Heart right ventricle (tissue), 16 donors: ENCODE data around the gene ADAM17. TPM values are rescaled to one million over a fixed set of nuclear protein-coding genes. Genes with fewer than 3 reads are reported as not detected.
"Not testable (repeated sequence)": the region's sequence is repeated elsewhere in the genome, so short reads cannot be mapped to it uniquely, and the experiment has no call there.

Experiments used
- ATAC-seq, 8 donors: fragments of 200-7000 bp; cut with Tn5 transposase; one replicate each; pipeline ENCODE4 v1.9.1; 2020; ENCODE audit warnings: mild to moderate bottlenecking in 8 of 8, moderate library complexity in 8 of 8, moderate number of reproducible peaks in 1 of 8
- DNase-seq, 2 donors: peaks; one replicate each; pipeline ENCODE4 v3.0.0-alpha.2; 2020
- H3K27ac ChIP-seq, 10 donors: fragments of 200-600 bp; sonication (generic) in 2 of 10; one replicate each; pipeline versions ENCODE4 v1.5.0 to v1.8.0; 2020 to 2022; ENCODE audit warnings: mild to moderate bottlenecking in 3 of 10
- H3K27me3 ChIP-seq, 7 donors: fragments of 200-600 bp; one replicate each; pipeline ENCODE4 v1.8.0; 2021 to 2022; ENCODE audit warnings: mild to moderate bottlenecking in 2 of 7
- H3K36me3 ChIP-seq, 9 donors: fragments of 200-600 bp; sonication (generic) in 1 of 9; one replicate each; pipeline versions ENCODE4 v1.5.0 to v1.8.0; 2020 to 2022; ENCODE audit warnings: mild to moderate bottlenecking in 2 of 9
- H3K4me1 ChIP-seq, 9 donors: fragments of 200-600 bp; sonication (generic) in 1 of 9; one replicate each; pipeline versions ENCODE4 v1.5.0 to v1.8.0; 2020 to 2022; ENCODE audit warnings: mild to moderate bottlenecking in 4 of 9
- H3K4me3 ChIP-seq, 10 donors: fragments of 200-600 bp; sonication (generic) in 2 of 10; one replicate each; pipeline versions ENCODE4 v1.5.0 to v1.8.0; 2020 to 2022; ENCODE audit warnings: mild to moderate bottlenecking in 7 of 10, moderate library complexity in 2 of 10
- H3K9me3 ChIP-seq, 11 donors: fragments of 200-600 bp in 10 of 11; sonication (generic) in 2 of 11; one replicate each; pipeline versions ENCODE4 v1.5.0 to v1.8.0; 2013 to 2022; ENCODE audit warnings: mild to moderate bottlenecking in 2 of 11, control low read depth in 1 of 11, moderate library complexity in 1 of 11
- CTCF ChIP-seq, 9 donors: fragments of 200-600 bp; sonication (generic) in 2 of 9; IDR thresholded peaks; one replicate each; pipeline versions ENCODE4 v1.5.0 to v1.8.0; 2021 to 2022; ENCODE audit warnings: antibody characterized with exemption in 9 of 9, mild to moderate bottlenecking in 5 of 9, moderate library complexity in 1 of 9
- WGBS, 2 donors: extraction: QIAGEN DNeasy Blood & Tissue Kit; methylation state at CpG; one replicate each; pipeline ENCODE4 v1.1.7; 2013; ENCODE audit warnings: inconsistent platforms in 1 of 2; 5-methylcytosine and 5-hydroxymethylcytosine counted together
- intact Hi-C, 10 donors: fragments of 100-400 bp; cut with DNase I; formaldehyde crosslinking; loops; one replicate each; pipeline versions ENCODE4 v1.11.1 to v1.14.2; 2022
- polyA plus RNA-seq, 2 donors: library from polyadenylated mRNA; stranded (reverse); fragments of 200-250 nt; gene quantifications; one replicate each; pipeline ENCODE4 v1.2.3, GENCODE V29; 2013
- total RNA-seq, 10 donors: library from RNA; stranded (reverse); fragmentation: NEBNext Ultra II Directional in 3 of 10; extraction: Animal tissue kit (Norgen Biotek cat#: 25700) in 3 of 10; gene quantifications; one replicate each; pipeline versions ENCODE4 v1.2.1 to v1.2.4, GENCODE V29; 2021 to 2023
- donor health status: Arrhythmogenic right ventricular cardiomyopathy.
- donor health status: ischemic (EF 13 %, LVEDD 7.1; RV severe dilation, severe dysfunction).
- donor health status: healthy with polysubstance abuse.
- donor health status: DM: no; HTN: yes; CAD: no.
- donor health status: DM: no; HTN: no; CAD: no.
- donor health status: ischemic (EF 25% LVEDD 6.9; RV normal size, moderate dysfunction).
- donor health status: ischemic (EF 25% LVEDD 5.7; RV mildly dilated, moderate dysfunction).
- donor health status: healthy.
- donor health status: DM: yes; HTN: yes; CAD: no.
- donor health status: Ischemic cardiomyopathy.
- donor health status: ischemic (EF 35%, LVEDD 5.7; RV mildly dilated, moderate dysfunction).
- donor health status: nonischemic (EF 11% LVEDD 7.7; RV severe dilation, severe dysfunction).
- donor health status: DM: yes; HTN: yes; CAD: no.
- donor health status: PGD.
- donor health status: ischemic (EF 29% LVEDD 5.4; RV normal size, mild dysfunction).
- donor health status: nonischemic (EF 23%, LVEDD 6.1; RV moderate dilation, normal function).

The ADAM17 gene
- total and polyA plus RNA-seq, 12 donors = 7.3 to 20.0 (median 13.8) TPM

DNA sequence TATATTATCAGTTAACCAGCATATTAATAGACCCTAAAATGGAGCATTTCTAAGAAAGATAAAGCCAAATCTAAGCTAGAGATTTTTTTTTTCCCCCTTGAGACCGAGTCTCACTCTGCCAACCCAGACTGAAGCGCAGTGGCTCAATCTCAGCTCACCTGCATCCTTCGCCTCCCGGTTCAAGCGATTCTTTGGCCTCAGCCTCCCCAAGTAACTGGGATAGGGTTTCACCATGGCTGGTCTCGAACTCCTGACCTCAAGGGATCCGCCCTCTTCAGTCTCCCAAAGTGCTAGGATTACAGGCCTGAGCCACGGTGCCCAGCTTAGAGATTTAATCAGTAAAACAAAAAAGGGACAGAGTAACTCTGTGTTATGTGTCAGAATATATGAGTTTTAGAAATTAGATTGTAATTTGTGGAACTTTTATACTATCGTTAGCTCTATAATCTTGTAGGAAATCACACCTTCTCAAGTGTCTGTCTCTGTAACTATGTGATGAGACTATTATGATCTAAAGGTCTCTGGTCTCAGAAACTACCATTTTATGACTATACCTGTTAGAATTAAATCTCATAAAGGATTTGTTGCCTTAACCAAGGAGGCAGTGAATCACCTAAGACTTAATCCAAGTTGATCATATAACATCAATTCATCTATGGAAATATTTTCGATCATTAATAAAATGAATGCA, 41.1 kb upstream of the ADAM17 start:
- H3K4me1 ChIP-seq = peaks cover 8 to 53% (median 44%) of the 10 kb centered on the region in 9 donors

GRCh38 chr2:9595746-9596145, 40.1 kb upstream of the ADAM17 start:
- 25 to 37% methylated on average over 2 of the region's 2 CpGs for WGBS, 2 donors
- peaks cover 0 to 24% (median 17%) of the 10 kb centered on the region in 11 donors for H3K9me3 ChIP-seq
- H3K27ac ChIP-seq = peak overlapping the region in 4 of 10 donors; percentile 31 to 64 (median 35)
- no peak overlapping the region for H3K4me3 ChIP-seq
- H3K4me1 ChIP-seq = peaks cover 8 to 53% (median 44%) of the 10 kb centered on the region in 9 donors
- intact Hi-C loops = no loop called here
- no peak for TF ChIP-seq CTCF (IDR thresholded peaks at IDR 0.05)
- peaks cover 0 to 48% (median 20%) of the 10 kb centered on the region in 9 donors for H3K36me3 ChIP-seq
- ATAC-seq = no peak
- DNase-seq = no peak
- H3K27me3 ChIP-seq = no peaks in the 10 kb centered on the region

More for the DNA sequence above, 41.1 kb upstream of the ADAM17 start:
- Histone ChIP-seq H3K27ac (peak overlapping the region in 1 of 10 donors; percentile 23), H3K36me3 (peaks cover 0 to 46% (median 20%) of the 10 kb centered on the region in 9 donors), H3K9me3 (peaks cover 0 to 29% (median 17%) of the 10 kb centered on the region in 11 donors), H3K27me3 (no peaks in the 10 kb centered on the region), H3K4me3 (no peak overlapping the region)
- DNase-seq (no peak), ATAC-seq (no peak)
- WGBS, 2 donors = 90 to 91% methylated on average over 10 of the region's 10 CpGs
- intact Hi-C loops = no loop called here
- TF ChIP-seq CTCF (IDR thresholded peaks at IDR 0.05) = no peak

- Histone ChIP-seq H3K4me1 (peaks cover 8 to 53% (median 44%) of the 10 kb centered on the region in 9 donors), H3K36me3 (peaks cover 0 to 48% (median 23%) of the 10 kb centered on the region in 9 donors), H3K9me3 (peaks cover 0 to 20% (median 17%) of the 10 kb centered on the region in 11 donors), H3K27ac (peak overlapping the region in 5 of 10 donors; percentile 31 to 64 (median 32))
- H3K4me3 ChIP-seq, H3K27me3 ChIP-seq, DNase-seq, intact Hi-C loops: not testable (repeated sequence)
- ATAC-seq = peak in 1 of 8 donors; percentile 21
- 71 to 82% methylated on average over 6 of the region's 6 CpGs for WGBS, 2 donors
Measured at GRCh38 chr2:9595256-9595655, 39.6 kb upstream of the ADAM17 start.

- Histone ChIP-seq H3K27me3 (no peaks in the 10 kb centered on the region), H3K36me3 (peaks cover 0 to 48% (median 17%) of the 10 kb centered on the region in 9 donors), H3K27ac (peak overlapping the region in 5 of 10 donors; percentile 31 to 64 (median 38)), H3K9me3 (peaks cover 0 to 13% (median 10%) of the 10 kb centered on the region in 11 donors), H3K4me1 (peaks cover 8 to 53% (median 44%) of the 10 kb centered on the region in 9 donors), H3K4me3 (no peak overlapping the region)
- 67 to 75% methylated on average over 2 of the region's 2 CpGs for WGBS, 2 donors
- TF ChIP-seq CTCF (IDR thresholded peaks at IDR 0.05) = no peak
- ATAC-seq (peak; percentile 67 to 96 (median 87)), DNase-seq (peak in 1 of 2 donors; percentile 33)
- intact Hi-C loops = loop anchor here in 1 of 10 donors (5.0 kb wide), 1 partner anchor 37 kb away; the partner anchor contains the start of gene ADAM17
Measured at GRCh38 chr2:9594366-9595054, 38.9 kb upstream of the ADAM17 start.
